ENCODE data around the gene PTPN2.
"Not testable (repeated sequence)": the region's sequence is repeated elsewhere in the genome, so short reads cannot be mapped to it uniquely, and the experiment has no call there.

Gene PTPN2

DNA sequence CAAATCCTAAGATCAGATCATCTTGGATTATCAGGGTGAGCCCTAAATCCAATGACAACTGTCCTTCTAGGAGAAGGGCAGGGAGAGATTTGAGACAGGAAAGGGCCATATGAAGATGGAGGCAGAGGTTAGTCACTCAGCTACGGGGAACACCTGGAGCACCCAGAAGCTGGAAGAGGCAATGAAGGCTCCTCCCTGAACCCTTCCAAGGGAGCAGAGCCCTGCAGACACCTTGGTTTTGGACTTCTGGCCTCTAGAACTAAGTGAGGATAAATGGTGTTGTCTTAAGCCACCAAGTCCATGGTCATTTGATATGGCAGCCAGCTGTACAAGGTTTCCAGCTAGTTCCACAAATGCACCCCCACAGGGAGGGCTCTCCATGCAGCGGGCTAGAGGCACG lies 6.9 kb upstream of the PTPN2 start:
- DNase-seq, result no peak

GRCh38 chr18:12886498-12887126 lies 2.6 kb upstream of the PTPN2 start:
- DNase-seq, result peak; percentile 34 to 38

DNA sequence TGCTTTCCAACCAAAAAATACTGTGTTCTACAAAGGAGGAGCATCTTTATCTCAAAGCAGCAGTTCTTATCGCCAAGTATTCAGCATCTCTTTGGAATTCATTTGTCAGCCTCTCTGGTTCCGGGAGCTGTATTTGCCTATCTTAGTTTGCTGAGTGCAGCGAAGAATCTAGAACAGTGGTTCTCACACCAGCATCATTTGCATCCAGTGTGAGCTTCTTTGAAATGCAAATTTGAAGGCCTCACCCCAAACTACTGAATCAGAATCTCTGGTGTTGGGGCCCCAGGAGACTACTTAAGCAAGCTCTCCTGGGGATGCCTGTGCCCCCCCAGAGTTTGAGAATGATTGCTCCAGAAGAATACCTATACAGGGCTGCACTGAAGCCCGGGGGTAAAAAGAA lies 1.5 kb upstream of the PTPN2 start:
- peak; percentile 13 to 25 for DNase-seq

- no peak for DNase-seq
Measured at GRCh38 chr18:12884406-12885323, 628 bp upstream of the PTPN2 start.

DNA sequence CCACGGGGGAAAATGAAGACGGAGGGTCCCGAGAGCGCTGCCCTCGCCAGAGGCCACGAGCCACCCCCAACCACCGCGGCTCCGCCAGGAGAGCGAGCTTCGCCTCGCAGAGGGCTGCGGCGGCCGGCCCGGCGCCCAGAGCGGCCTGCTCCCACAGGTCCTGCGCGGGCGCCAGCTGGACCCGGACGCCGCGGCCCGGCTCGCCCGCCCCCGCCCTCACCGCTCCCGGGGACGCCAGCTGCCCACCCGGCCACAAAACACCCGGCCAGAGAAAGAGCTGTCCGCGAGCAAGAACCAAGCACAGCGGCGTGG lies 709 bp downstream of the PTPN2 start:
- no peak for DNase-seq

DNA sequence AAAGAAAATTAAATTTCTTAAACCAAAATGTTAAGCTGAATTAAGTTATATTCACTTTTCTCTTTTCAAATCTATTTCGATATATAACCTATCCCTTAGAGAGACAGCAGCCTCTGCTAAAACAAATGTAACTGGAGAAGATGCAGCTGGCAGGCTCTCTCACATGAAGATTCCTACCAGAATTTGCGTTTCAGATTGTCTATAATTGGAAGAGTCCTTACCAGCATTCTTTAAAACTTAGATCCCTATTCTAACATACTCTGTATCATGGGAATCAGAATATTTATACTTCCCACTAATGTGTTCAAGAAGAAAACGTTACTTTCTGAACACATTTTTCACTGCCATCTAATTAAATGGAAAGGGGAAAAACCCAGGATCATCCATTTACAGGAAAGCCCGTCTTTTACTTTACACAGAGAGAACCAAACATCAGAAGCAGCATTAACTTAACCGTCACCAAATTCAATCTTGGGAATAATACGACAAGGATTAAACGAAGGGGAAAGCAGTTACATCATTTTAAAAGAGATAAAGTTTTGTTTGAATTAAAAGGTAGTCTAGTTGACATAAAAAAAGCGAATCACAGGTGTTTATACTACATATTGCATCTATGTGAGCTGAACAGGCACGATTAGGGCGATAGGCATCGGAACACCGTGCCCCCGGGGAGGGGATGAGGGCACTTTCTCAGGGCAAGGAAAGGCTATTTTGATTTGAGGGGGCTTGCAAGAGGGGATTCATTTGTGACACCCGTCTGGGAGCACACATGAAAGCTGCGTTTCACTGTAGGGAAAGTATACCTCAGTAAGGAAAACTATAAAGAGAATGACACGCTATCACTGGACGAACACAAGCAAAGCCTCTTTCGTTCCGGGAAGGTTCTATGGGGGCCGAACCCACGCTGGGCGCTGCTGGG lies 1.3 kb downstream of the PTPN2 start:
- DNase-seq, result peak in 1 of 2 donors; percentile 28

DNA sequence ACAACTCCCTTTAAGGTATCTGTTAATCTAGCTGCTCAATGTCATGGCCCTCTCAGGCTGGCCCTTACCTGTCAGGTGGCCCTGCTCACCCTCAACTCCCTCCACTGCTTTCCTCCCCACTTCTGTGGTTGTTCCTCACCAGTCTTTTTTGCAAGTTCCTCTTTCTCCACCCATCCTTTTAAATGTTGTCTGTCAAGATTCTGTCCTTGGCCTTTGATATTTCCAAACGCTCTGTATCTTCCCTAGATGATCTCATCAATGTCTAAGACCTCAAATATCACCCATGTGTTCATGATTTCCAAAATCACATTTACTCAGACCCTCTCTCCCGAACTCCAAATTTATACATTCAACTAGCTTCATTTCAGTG lies 3.5 kb downstream of the PTPN2 start:
- DNase-seq, result no peak

- DNase-seq, result peak; percentile 30 to 69
Measured at GRCh38 chr18:12879840-12880540, 4.0 kb downstream of the PTPN2 start.

DNA sequence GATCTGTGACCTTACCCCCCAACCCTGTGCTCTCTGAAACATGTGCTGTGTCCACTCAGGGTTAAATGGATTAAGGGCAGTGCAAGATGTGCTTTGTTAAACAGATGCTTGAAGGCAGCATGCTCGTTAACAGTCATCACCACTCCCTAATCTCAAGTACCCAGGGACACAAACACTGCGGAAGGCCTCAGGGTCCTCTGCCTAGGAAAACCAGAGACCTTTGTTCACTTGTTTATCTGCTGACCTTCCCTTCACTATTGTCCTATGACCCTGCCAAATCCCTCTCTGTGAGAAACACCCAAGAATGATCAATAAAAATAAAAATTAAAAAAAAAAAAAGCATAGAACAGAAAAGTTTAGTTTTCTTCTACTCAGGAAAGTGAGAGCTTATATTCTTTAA lies 9.0 kb downstream of the PTPN2 start:
- DNase-seq, result not testable (repeated sequence)

DNA sequence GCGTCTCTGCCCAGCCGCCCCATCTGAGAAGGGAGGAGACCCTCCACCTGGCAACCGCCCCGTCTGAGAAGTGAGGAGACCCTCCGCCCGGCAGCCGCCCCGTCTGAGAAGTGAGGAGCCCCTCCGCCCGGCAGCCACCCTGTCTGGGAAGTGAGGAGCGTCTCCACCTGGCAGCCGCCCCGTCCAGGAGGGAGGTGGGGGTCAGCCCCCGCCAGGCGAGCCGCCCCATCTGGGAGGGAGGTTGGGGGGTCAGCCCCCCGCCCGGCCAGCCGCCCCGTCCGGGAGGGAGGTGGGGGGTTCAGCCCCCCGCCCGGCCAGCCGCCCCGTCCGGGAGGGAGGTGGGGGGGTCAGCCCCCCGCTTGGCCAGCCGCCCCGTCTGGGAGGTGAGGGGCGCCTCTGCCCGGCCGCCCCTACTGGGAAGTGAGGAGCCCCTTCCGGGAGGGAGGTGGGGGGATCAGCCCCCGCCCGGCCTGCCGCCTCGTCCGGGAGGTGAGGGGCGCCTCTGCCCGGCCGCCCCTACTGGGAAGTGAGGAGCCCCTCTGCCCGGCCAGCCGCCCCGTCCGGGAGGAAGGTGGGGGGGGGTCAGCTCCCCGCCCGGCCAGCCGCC lies 10.0 kb downstream of the PTPN2 start:
- not testable (repeated sequence) for DNase-seq

DNA sequence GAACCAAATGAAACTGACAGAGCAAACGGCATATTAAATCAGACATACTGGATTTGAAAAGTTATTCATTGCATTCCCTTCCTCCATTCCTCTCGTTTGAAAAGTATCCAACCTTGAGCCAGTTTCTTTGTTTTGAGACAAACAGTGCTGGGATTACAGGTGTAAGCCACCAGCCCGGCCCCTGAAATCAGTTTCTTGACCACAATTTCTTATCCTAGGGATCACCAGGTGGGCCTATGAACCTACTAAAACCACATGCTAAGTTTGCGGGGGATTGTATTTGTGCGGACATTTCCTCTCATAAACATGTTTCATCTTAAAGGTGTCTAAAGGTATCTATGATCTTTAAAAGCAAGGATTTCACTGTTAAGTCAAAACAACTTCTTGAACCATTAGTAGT lies 11.6 kb downstream of the PTPN2 start:
- DNase-seq, result no peak

DNA sequence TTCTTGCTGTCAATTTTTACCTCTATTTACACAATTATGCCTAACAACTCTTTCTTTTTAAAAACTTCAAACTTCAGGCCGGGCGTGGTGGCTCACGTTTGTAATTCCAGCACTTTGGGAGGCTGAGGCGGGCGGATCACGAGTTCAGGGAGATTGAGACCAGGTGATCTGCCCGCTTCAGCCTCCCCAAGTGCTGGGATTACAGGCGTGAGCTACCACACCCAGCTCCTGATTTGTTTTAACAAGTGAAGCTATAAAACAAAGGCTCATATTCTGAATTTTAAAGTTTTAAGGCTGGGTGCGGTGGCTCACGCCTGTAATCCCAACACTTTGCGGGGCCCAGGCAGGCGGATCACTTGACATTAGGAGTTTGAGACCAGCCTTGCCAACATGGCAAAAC lies 15.5 kb downstream of the PTPN2 start:
- DNase-seq, result no peak

GRCh38 chr18:12867441-12868123 lies 16.5 kb downstream of the PTPN2 start:
- DNase-seq, result no peak

DNA sequence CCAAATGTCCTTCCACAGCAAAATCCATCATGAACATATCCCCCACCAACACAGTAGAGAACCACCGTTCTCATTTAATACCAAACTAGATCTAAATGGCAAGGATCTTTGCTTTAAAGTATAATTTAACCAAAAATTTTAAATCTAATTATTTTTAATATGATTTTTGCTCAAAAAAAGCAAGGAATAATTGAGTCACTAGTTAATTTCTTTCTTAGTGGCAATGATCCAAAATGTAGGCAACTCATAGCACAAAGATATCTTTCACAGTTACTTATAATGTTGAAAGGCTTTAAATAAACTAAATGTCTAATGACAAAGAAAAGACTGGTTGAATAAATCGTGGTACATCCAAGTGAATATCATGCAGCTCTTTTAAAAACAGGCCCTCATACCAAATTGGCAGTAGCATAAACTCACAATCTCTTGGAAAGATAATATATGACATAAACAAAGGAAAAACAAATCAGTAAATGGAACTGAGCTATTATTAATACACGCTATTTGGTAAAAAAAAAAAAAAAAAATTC lies 20.3 kb downstream of the PTPN2 start:
- DNase-seq, result no peak

GRCh38 chr18:12862874-12863482 lies 21.1 kb downstream of the PTPN2 start:
- DNase-seq, result no peak

DNA sequence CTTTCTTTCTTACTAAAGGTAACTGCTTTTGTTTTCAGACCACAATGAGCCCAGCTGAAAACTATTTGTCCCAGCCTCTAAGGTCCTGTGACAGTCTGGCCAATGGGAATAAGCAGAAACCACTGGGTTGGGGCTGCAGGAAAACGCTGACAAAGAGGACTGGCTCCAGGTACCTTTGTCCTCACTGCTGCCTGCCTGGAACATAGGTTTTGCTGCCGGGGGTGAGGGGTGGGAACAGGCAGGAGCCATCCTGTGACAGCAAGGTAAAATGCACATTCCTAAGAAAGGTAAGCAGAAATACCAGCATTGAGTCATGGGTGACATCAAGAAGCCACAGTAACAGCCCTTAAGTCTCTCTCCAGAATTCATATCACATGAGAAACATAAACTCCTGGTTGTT lies 21.6 kb downstream of the PTPN2 start:
- DNase-seq, result no peak

- DNase-seq, result no peak
Measured at GRCh38 chr18:12861637-12862036, 22.4 kb downstream of the PTPN2 start.

- DNase-seq, result no peak
Measured at GRCh38 chr18:12860530-12860929, 23.5 kb downstream of the PTPN2 start.

DNA sequence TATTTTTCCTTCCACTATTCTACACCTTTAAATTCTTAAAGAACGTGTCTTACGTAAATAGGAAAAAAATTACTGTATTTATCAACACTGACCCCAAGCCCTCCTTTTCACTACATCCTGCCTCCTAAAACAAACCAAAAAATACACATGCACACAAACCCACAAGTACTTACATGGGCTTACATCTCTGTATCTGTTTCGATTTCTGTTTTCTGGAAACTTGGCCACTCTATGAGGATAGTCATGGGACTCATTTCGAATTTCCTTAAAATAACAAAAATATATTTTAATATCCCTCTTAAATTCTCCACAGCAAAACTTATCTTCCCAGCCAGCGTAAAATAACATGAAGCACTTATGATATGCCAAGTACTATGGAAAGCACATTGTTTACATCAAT lies 25.0 kb downstream of the PTPN2 start:
- no peak for DNase-seq

GRCh38 chr18:12857991-12858544 lies 26.0 kb downstream of the PTPN2 start:
- no peak for DNase-seq
